Measurements from ENCODE around the gene CIT.

GRCh38 chr12:119758722-119759121 is 118.4 kb downstream of the CIT start:
- no peak for TF ChIP-seq ZNF274 (IDR thresholded peaks at IDR 0.05; ENCODE audit: low read depth, low read length)
- no peak for TF ChIP-seq YY1 (IDR thresholded peaks at IDR 0.05; ENCODE audit: insufficient read depth, insufficient read length)
- TF ChIP-seq SUZ12 (IDR thresholded peaks at IDR 0.05; ENCODE audit: extremely low read depth, insufficient read depth, insufficient read length): no peak
